ENCODE data around the gene MAML2.
"Not testable (repeated sequence)": the region's sequence is repeated elsewhere in the genome, so short reads cannot be mapped to it uniquely, and the experiment has no call there.

Gene MAML2

GRCh38 chr11:96185220-96185768, 157.7 kb downstream of the MAML2 start:
- no peak for DNase-seq (ENCODE audit: low read depth)

GRCh38 chr11:96180937-96181336, 162.1 kb downstream of the MAML2 start:
- not testable (repeated sequence) for DNase-seq (ENCODE audit: low read depth)

GRCh38 chr11:96180341-96180740, 162.7 kb downstream of the MAML2 start:
- DNase-seq (ENCODE audit: low read depth) = no peak

- DNase-seq (ENCODE audit: low read depth) = no peak
Measured at GRCh38 chr11:96179905-96180304, 163.1 kb downstream of the MAML2 start.

GRCh38 chr11:96178887-96179279, 164.1 kb downstream of the MAML2 start:
- no peak for DNase-seq (ENCODE audit: low read depth)

- no peak for DNase-seq (ENCODE audit: low read depth)
Measured at GRCh38 chr11:96178049-96178886, 164.7 kb downstream of the MAML2 start.

GRCh38 chr11:96177146-96177545, 165.8 kb downstream of the MAML2 start:
- no peak for DNase-seq (ENCODE audit: low read depth)

- no peak for DNase-seq (ENCODE audit: low read depth)
Measured at GRCh38 chr11:96173906-96174305, 169.1 kb downstream of the MAML2 start.

- DNase-seq (ENCODE audit: low read depth) = no peak
Measured at GRCh38 chr11:96173422-96173821, 169.6 kb downstream of the MAML2 start.

GRCh38 chr11:96172604-96173003, 170.4 kb downstream of the MAML2 start:
- DNase-seq (ENCODE audit: low read depth) = no peak

- DNase-seq (ENCODE audit: low read depth) = no peak
Measured at GRCh38 chr11:96169250-96169649, 173.7 kb downstream of the MAML2 start.

GRCh38 chr11:96168623-96169022, 174.4 kb downstream of the MAML2 start:
- no peak for DNase-seq (ENCODE audit: low read depth)

GRCh38 chr11:96167787-96168186, 175.2 kb downstream of the MAML2 start:
- DNase-seq (ENCODE audit: low read depth) = no peak

GRCh38 chr11:96167203-96167758, 175.7 kb downstream of the MAML2 start:
- DNase-seq (ENCODE audit: low read depth) = no peak

- peak; percentile 78 for DNase-seq (ENCODE audit: low read depth)
Measured at GRCh38 chr11:96162816-96163499, 180.0 kb downstream of the MAML2 start.

- DNase-seq (ENCODE audit: low read depth) = no peak
Measured at GRCh38 chr11:96161307-96162089, 181.5 kb downstream of the MAML2 start.

- DNase-seq (ENCODE audit: low read depth) = no peak
Measured at GRCh38 chr11:96160732-96161306, 182.2 kb downstream of the MAML2 start.

GRCh38 chr11:96159968-96160367, 183.0 kb downstream of the MAML2 start:
- DNase-seq (ENCODE audit: low read depth) = no peak

GRCh38 chr11:96158126-96158525, 184.9 kb downstream of the MAML2 start:
- DNase-seq (ENCODE audit: low read depth) = no peak

- no peak for DNase-seq (ENCODE audit: low read depth)
Measured at GRCh38 chr11:96157517-96157873, 185.5 kb downstream of the MAML2 start.

- no peak for DNase-seq (ENCODE audit: low read depth)
Measured at GRCh38 chr11:96156379-96156722, 186.6 kb downstream of the MAML2 start.

Measured in HS-27A (cell line).